Activated CD4-positive, alpha-beta T cell treated with anti-CD3 and anti-CD28 coated beads for 24 hours (primary cell): ENCODE results near the gene MUC12.
"Not testable (repeated sequence)": the region's sequence is repeated elsewhere in the genome, so short reads cannot be mapped to it uniquely, and the experiment has no call there.

Source experiments
- DNase-seq, 2 donors: peaks; one replicate each; pipeline ENCODE4 v3.0.0-alpha.2; 2020; ENCODE audit warnings: low read depth in 2 of 2

MUC12 gene

GRCh38 chr7:100992280-100992679 is 22.9 kb downstream of the MUC12 start:
- DNase-seq: not testable (repeated sequence)

DNA sequence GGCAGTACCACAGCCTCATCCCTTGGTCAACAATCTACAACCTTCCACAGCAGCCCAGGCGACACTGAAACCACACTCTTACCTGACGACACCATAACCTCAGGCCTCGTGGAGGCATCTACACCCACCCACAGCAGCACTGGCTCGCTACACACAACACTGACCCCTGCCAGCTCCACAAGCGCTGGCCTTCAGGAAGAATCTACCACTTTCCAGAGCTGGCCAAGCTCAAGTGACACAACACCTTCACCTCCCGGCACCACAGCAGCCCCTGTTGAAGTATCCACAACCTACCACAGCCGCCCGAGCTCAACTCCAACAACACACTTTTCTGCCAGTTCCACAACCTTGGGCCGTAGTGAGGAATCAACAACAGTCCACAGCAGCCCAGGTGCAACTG is 25.3 kb downstream of the MUC12 start:
- not testable (repeated sequence) for DNase-seq

DNA sequence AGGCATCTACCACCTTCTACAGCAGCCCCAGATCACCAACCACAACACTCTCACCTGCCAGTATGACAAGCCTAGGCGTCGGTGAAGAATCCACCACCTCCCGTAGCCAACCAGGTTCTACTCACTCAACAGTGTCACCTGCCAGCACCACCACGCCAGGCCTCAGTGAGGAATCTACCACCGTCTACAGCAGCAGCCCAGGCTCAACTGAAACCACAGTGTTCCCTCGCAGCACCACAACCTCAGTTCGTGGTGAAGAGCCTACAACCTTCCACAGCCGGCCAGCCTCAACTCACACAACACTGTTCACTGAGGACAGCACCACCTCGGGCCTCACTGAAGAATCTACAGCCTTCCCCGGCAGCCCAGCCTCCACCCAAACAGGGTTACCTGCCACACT is 29.2 kb downstream of the MUC12 start:
- not testable (repeated sequence) for DNase-seq

DNA sequence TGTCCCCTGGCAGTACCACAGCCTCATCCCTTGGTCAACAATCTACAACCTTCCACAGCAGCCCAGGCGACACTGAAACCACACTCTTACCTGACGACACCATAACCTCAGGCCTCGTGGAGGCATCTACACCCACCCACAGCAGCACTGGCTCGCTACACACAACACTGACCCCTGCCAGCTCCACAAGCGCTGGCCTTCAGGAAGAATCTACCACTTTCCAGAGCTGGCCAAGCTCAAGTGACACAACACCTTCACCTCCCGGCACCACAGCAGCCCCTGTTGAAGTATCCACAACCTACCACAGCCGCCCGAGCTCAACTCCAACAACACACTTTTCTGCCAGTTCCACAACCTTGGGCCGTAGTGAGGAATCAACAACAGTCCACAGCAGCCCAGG is 30.0 kb downstream of the MUC12 start:
- DNase-seq: not testable (repeated sequence)

DNA sequence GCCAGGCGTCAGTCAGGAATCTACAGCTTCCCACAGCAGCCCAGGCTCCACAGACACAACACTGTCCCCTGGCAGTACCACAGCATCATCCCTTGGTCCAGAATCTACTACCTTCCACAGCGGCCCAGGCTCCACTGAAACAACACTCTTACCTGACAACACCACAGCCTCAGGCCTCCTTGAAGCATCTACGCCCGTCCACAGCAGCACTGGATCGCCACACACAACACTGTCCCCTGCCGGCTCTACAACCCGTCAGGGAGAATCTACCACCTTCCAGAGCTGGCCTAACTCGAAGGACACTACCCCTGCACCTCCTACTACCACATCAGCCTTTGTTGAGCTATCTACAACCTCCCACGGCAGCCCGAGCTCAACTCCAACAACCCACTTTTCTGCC is 30.7 kb downstream of the MUC12 start:
- DNase-seq: not testable (repeated sequence)

- DNase-seq: not testable (repeated sequence)
These were observed 33.0 kb downstream of the MUC12 start for GRCh38 chr7:101002333-101002732.

DNA sequence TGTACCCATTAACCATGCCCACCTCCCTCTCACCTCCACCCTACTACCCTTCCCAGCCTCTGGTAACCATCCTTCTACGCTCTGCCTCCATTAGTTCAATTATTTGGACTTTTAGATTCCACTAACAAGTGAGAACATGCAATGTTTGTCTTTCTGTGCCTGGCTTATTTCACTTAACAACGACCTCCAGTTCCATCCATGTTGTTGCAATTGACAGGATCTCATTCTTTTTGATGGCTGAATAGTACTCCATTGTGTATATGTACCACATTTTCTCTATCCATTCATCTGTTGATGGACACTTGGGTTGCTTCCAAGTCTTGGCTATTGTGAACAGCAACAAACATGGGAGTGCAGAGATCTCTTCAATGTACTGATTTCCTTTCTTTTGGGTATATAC is 38.0 kb downstream of the MUC12 start:
- DNase-seq: not testable (repeated sequence)

GRCh38 chr7:101009629-101010028 is 40.3 kb downstream of the MUC12 start:
- no peak for DNase-seq

DNA sequence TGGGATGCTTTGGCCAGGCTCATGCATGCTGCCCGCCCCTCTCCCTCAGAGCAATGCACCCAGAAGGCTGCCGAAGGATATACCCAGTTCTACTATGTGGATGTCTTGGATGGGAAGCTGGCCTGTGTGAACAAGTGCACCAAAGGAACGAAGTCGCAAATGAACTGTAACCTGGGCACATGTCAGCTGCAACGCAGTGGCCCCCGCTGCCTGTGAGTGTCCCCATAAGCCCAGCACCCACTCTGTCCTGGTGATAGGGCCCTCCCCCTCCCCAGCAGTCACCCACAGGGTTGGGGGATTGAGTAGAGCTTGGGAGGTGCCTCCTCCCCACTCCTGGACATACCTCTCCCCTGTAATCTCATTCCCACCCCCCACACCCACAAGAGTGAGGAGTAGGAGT is 43.6 kb downstream of the MUC12 start:
- no peak for DNase-seq

DNA sequence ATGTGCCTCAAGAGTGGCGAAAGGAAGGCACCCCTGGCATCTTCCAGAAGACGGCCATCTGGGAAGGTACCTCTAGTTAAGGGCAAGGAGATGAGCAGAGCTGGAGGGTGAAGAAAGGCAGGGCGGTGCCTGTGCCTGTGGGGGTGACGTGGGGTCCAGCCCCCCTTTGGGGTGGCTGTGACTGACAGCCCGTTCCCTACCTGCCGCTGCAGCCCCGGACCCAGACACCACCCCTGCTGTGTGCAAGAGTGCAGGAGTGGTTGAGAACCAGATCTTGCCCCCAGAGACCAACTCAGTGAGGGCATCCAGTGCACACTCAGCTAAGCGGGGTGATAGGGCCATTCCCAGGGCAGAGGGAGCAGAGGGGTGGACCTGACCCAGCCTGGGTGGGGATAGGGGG is 46.3 kb downstream of the MUC12 start:
- no peak for DNase-seq

DNA sequence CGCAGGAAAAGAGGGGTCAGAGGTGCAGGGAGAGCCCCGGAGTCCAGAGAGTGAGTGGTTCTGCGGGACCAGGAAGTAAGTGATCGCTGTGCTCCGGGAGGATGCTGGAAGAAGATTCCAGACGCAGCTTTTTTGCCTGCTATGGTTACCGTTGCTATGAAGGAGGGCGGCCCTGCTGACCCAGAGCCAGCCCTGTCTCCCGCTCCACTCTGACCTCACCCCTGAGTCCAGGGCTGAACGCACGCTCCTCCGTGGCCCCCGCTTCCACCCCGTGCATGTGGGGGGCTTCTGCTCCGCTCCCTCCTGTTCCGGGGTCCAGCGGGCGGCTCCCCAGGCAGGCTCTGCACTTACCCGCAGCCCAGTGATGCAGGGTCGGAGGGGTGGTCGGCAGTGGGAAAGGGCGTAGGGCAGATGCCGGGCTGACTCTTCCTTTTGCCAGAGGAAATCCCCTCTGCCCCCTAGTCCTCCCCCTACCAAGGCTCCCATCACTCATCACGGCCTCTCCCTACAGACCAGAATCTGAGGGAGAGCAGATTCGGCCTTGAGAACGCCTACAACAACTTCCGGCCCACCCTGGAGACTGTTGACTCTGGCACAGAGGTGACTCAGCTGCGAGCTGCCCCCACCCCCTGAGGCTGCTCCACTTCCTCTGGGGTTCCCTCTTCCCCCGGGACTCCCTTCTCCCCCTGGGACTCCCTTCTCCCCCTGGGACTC is 47.9 kb downstream of the MUC12 start:
- peak; percentile 29 to 53 for DNase-seq

- DNase-seq: no peak
These were observed 49.2 kb downstream of the MUC12 start for GRCh38 chr7:101018271-101019167.

- DNase-seq: no peak
These were observed 51.1 kb downstream of the MUC12 start for GRCh38 chr7:101020444-101020843.

DNA sequence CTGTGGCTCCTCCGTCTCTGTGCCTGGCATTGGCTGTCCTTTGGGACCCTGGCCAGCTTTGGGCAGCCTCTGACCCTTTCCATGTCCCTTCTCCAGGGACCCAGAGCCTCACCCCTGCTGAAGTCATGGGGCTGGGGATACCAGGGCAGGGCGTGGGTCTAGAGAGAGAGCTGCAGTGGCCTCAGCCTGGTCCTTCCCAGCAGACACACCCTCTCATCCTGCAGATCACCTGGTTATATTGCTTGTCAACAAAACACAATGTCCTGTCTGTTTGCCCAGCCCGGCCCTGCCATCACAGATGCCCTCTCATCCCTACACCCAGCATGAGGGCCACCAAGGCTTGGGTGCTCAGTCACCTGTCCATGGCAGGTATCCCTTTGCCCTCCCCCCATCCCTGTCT is 52.3 kb downstream of the MUC12 start:
- DNase-seq: no peak

DNA sequence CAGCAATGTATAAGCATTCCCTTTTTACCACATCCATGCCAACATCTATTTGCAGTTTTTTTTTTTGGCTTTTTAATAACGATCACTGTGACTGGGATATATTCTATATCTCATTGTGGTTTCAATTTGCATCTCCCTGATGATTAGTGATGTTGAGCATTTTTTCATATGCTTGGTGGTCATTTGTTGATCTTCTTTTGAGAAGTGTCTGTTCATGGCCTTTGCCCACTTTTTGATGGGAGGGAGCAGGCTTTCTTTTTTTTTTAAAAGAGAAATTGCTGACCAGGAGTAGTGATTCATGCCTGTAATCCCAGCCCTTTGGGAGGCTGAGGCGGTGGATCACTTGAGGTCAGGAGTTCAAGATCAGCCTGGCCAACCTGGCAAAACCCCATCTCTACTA is 54.5 kb downstream of the MUC12 start:
- DNase-seq: no peak

GRCh38 chr7:101031082-101031481 is 61.7 kb downstream of the MUC12 start:
- DNase-seq: no peak

DNA sequence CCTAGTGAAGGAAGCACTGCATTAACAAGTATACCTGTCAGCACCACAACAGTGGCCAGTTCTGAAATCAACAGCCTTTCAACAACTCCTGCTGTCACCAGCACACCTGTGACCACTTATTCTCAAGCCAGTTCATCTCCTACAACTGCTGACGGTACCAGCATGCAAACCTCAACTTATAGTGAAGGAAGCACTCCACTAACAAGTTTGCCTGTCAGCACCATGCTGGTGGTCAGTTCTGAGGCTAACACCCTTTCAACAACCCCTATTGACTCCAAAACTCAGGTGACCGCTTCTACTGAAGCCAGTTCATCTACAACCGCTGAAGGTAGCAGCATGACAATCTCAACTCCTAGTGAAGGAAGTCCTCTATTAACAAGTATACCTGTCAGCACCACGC is 66.6 kb downstream of the MUC12 start:
- no peak for DNase-seq

GRCh38 chr7:101041283-101041682 is 71.9 kb downstream of the MUC12 start:
- DNase-seq: not testable (repeated sequence)

- peak; percentile 18 to 38 for DNase-seq
These were observed 89.0 kb downstream of the MUC12 start for GRCh38 chr7:101058355-101058754.

- no peak for DNase-seq
These were observed 90.2 kb downstream of the MUC12 start for GRCh38 chr7:101059620-101059942.

DNA sequence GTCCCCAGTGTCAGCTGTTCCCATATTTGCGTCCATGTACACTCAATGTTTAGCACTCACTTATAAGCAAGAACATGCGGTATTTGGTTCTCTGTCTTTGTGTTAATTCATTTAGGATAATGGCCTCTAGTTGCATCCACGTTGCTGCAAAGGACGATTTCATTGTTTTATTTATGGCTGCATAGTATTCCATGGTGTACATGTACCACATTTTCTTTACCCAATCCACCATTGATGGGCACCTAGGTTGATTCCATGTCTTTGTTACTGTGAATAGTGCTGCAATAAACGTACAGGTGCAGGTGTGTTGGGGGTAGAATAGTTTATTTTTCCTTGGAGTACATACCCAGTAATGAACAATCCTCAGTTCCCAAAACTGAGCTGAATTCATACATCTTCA is 91.6 kb downstream of the MUC12 start:
- no peak for DNase-seq

DNA sequence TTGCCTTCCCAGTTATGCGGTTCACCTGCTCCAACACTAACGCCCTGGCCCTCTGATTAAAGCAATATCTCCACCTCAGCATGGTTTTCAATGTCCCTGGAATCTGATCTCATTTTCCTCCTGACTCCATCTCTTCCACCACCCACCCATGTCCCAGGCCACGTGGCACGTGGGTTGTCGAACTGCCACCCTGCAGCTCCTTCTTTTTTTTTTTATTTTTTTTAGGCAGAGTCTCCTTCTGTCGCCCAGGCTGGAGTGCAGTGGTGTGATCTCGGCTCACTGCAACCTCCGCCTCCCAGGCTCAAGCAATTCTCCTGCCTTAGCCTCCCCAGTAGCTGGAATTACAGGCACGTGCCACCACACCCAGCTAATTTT is 94.8 kb downstream of the MUC12 start:
- not testable (repeated sequence) for DNase-seq

DNA sequence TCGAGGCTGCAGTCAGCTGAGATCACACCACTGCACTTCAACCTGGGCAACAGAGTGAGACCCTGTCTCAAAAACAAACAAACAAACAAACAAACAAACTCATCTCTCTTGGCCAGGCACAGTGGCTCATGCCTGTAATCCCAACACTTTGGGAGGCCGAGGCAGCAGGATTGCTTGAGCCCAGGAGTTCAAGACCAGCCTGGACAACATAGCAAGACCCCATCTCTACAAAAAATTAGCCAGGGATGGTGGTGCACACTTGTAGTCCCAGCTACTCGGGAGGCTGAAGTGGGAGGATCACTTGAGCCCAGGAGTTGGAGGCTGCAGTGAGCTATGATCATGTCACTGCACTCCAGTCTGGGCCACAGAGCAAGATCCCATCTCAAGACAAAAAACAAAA is 95.8 kb downstream of the MUC12 start:
- DNase-seq: not testable (repeated sequence)
